Dedifferentiated amniotic fluid mesenchymal stem cell (primary cell): ENCODE data around the gene POTEB3.
"Not testable (repeated sequence)": the region's sequence is repeated elsewhere in the genome, so short reads cannot be mapped to it uniquely, and the experiment has no call there.

Experiments
- DNase-seq: peaks from one replicate; pipeline ENCODE4 v3.0.0-alpha.2; 2016; ENCODE audit errors: extremely low spot score

The POTEB3 gene

DNA sequence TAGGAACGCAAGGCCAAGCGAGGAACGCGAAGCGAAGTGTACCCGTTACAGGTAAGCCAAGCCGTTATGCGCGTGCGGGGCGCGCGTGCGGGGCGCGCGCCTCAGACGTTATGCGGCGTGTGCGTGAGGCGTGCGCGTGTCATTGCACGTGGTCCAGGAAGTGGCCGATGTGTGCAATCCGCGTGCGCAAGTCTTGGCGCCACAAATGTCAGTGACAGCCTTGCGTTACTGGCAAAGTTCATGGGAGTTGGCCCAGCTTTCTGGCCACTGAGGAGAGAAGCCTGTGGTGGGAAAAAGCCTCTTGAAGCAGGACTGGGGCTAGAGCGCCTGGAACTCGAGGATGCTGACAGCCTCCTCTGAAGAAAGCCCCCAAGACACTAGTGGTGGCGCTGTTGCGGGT lies at the start of gene POTEB3:
TSS of gene POTEB3 (minus strand) at position 101 of the 400 bp plus-strand sequence. CDS start 488 bp downstream, outside the sequence.
- not testable (repeated sequence) for DNase-seq

DNA sequence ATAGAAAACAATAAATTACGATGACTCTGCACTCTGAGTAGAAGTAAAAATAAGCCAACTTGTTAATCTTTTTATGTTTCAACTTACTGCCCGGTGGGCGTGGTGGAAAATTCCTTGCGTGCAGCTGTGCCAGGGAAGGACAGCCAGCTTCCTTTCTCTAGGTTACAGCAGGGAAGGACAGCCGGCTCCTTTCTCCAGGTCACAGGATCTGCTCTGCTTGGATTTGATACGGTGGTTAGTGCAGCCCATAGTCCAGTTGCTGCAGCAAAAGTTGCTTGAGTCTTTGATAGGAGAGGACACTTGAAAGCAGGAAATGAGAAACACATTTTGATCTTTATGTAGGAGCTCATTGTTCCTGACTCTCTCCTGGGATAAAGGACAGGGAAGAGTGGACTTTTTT lies 13.4 kb upstream of the POTEB3 start:
- DNase-seq = not testable (repeated sequence)

DNA sequence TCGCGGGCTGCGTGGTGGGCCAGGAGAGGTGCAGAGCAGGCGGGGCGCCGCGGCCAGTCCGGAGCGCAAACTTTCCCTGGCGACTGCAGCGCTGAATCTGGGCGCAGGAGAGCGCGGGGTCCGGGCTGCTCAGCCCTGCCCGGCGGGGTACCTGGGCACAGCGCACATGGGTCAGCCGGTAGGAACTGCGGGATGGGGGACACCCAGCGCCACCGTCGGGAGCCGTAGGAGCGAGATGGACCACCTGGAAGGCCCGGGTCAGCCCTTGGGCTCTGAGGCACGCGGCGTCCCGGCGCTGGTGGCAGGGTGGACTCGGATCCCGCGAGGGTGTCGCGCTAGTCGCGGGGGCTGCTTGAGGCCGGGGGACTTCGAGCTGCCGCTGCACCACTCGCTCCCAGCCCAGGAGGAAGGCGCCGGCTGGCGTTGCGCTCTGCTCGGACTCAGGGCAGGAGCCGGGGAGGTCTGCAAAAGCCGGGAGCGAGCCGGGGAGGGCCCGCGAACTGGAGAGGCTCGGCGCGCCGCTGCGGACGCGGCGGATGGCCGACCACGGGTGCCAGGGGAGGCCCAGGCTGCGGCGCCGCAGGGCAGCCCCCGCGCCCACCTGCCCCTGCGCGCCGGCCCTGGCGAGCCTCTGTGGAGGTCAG lies 11.7 kb upstream of the POTEB3 start:
- DNase-seq = not testable (repeated sequence)

DNA sequence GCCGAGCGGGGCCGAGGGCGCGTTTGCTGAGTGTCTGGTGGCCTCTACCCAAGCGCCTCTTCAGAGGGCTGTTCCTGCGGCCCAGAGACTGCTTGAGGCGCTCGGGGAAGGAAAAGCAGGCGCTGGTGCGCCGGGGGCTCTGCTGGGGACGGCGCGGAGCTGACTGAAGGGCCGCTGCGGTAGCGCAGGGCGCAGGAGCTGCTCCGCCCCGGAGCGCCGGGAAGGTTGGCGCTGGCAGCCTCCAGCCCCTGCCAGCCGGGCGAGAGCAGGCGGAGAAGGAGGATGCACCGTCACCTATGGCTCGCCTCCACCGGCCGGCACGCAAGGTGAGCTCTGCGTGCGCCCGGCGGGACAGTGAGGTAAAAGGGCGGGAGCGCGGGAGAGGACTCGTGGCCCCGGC lies 11.2 kb upstream of the POTEB3 start:
- DNase-seq = not testable (repeated sequence)

DNA sequence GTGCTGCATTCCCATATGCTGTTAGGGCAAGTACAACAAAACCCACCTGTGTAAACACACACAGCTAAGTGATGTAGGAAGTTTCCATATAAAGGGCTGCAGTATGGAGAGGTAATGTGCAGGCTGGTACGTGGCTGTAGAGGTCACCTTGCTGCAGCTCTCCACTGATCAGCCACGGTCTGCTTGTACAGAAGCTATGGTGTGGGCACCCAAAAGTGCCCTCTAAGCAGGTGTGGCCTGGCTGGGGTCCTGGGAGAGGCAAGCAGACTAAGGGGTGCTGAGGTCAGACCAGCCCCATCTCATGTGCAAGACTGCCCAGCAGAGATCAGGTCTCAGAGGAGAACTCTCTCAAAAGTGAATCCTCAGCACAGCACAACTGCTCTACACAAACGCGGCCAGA lies 32.9 kb downstream of the POTEB3 start:
- DNase-seq = peak; percentile 0

DNA sequence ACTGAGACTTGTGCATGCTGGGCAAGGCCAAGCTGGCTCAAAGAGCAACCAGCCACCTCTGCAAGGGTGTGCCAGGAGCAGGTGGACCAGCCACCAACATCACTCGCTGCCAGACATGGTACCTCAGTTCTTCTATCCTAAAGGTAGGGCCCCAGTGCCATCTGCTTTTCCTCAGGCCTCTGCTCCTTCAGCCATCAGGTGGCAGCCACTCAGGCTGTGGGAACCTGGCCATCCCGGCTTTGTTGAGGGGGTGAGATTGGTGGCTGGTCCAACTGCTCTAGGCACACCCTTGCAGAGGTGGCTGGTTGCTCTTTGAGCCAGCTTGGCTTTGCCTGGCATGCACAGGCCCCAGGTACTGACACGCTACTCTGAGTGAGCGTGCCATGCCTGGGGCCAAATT lies 38.8 kb downstream of the POTEB3 start:
- peak; percentile 5 for DNase-seq

DNA sequence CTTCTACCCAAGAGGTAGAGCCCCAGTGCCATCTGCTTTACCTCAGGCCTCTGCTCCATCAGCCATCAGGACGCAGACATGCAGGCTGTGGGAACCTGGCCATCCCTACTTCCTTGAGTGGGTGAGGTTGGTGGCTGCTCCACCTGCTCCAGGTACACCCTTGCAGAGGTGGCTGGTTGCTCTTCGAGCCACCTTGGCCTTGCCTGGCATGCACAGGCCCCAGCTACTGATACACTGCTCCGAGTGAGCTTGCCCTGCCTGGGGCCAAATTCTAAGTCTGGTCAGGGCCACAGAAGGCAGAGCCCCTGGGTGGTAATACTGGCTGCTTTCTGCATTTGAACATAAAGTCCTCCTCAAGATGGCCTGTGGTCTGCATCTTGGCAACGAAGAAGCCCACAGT lies 41.2 kb downstream of the POTEB3 start:
- DNase-seq = not testable (repeated sequence)

DNA sequence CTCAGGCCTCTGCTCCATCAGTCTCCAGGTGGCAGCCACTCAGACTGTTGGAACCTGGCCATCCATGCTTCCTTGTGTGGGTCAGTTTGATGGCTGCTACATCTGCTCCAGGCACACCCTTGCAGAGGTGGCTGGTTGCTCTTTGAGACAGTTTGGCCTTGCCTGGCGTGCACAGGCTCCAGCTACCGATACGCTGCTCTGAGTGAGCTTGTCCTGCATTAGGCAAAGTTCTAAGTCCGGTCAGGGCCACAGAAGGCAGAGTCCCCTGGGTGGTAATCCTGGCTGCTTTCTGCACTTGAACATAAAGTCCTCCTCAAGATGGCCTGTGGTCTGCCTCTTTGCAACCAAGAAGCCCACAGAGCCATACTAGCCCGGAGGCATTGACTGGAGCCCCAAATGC lies 41.8 kb downstream of the POTEB3 start:
- peak; percentile 13 for DNase-seq

DNA sequence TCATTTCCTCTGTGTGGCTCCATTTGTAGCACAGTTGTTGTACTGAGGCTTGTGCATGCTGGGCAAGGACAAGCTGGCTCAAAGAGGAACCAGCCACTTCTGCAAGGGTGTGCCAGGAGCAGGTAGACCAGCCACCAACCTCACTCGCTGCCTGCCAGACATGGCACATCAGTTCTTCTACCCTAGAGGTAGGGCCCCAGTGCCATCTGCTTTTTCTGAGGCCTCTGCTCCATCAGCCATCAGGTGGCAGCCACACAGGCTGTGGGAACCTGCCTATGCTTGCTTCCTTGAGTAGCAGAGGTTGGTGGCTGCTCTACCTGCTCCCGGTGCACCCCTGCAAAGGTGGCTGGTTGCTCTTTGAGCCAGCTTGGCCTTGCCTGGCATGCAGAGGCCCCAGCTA lies 42.6 kb downstream of the POTEB3 start:
- DNase-seq = not testable (repeated sequence)

DNA sequence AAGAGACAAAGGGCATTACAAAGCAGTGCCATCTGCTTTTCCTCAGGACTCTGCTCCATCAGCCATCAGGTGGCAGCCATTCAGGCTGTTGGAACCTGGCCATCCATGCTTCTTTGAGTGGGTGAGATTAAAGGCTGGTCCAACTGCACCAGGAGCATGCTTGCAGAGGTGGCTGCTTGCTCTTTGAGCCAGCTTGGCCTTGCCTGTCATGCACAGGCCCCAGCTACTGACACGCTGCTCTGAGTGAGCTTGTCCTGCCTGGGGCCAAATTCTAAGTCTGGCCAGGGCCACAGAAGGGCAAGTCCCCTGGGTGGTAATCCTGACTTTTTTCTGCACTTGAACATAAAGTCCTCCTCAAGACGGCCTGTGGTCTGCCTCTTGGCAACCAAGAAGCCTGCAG lies 43.1 kb downstream of the POTEB3 start:
- DNase-seq = not testable (repeated sequence)

DNA sequence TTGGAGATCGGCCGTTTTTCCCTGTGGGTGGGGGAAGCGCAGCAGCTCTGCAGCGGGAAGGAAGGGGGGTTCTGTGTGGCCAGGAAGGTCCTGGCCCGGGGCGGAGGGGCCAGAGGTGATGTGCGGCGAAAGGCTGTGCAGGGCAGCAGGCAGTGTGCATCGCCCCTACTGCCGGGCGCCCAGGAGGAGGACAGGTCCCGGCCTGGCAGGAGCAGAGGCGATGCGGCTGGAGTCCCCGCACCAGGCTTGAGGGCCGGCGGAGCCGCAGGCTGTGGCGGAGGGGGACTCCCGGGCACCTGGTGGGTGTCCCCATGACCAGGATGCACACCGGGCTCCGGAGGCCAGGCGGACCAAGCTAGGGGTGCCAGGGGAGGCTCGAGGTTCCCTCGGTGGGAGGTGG lies 54.3 kb downstream of the POTEB3 start:
- not testable (repeated sequence) for DNase-seq

DNA sequence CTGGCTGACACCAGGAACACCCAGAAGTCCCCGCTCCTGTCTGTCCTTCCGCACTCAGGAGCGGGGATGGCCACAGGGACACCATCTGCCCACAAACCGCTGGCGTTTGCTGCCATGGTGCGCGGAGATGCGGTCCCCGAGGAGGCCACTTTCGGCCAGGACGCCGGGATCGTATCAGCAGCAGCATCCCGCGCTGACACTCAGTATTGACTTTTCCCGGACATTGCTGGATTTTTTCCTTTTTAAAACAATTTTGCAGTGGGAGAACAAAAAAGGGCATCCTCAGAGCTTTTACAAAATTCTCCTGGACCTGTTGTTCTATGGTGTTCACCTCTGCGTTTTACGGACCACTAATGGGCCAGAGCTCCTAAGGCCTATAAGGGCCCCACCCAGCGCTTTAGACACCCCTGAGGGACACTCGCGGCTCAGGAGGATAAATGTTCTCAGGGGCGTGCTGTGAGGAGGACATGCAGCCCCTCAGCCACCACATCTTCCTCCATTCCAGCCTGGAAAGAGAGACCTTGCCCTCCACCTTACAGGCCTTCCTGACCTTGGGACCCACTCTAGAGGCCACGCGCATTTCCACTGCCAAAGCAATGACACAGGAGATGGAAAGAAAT lies 56.3 kb downstream of the POTEB3 start:
- not testable (repeated sequence) for DNase-seq

DNA sequence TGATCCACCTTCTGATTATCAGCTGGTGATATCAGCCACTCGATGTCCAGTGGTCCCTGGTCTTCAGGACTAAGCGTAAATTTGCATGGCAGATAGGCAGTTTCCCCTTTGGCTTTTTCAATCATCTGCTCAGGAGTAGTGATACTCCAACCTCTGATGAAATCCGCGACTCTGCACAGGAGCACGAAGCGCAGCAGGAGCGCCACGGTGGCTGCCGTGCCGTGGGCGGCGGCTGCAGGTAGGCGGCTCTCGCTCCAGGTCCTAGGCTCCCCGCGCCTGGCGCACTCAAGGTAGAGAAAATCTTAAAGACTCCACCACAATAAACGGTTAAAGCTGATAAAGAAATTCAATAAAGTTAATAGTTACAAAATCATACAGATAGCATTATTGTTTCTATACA lies 66.6 kb downstream of the POTEB3 start:
- DNase-seq = not testable (repeated sequence)

DNA sequence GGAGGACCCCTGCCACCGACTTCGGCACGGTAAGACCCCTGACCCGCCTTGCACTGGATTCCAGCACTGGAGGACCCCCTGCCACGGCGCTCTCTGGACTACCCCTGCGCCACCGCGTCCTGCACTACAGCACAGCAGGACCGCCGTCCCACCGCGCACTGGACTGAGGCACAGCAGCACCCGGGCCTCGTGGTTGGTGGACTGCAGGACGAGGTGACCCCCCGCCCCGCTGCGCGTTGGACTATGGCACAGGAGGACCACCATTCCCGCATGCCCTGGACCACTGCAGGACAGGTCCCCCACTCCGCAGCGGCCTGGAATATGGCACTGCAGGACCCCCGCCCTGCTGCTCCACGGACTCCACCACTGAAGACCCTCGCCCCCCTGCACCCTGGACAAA lies 71.1 kb downstream of the POTEB3 start:
- DNase-seq = not testable (repeated sequence)

DNA sequence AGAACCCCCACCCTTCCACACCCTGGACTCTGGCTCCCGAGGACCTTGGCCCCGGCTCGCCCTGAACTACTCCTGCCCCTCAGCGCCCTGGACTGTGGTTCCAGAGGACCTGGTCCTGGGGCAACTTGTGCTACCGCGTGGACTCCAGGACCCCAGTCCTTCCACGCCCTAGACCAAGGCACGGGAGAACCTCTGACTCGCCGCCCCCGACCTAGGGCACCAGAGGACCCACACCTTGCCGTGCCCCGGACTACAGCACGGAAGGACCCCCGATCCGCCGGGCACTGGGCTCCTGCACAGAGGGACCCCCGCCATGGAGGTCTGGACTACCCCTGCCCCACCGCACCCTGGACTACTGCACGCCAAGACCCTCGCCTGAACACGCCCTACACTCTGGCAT lies 71.7 kb downstream of the POTEB3 start:
- not testable (repeated sequence) for DNase-seq
